ENCODE results near the gene CYP24A1.

CYP24A1 gene

DNA sequence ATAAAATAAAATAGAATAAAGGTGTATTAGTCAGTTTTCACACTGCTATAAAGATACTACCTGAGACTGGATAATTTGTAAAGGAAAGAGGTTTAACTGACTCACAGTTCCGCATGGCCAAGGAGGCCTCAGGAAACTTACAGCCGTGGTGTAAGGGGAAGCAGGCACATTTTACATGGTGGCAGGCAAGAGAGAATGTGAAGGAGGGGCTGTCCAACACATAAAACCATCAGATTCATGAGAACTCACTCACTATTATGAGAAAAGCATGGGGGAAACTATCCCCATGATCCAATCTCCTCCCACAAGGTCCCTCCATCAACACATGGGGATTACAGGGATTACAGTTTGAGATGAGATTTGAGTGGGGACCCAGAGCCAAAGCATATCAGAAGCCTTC lies 62.3 kb downstream of the CYP24A1 start:
- no peak for DNase-seq (ENCODE audit: low read depth)

DNA sequence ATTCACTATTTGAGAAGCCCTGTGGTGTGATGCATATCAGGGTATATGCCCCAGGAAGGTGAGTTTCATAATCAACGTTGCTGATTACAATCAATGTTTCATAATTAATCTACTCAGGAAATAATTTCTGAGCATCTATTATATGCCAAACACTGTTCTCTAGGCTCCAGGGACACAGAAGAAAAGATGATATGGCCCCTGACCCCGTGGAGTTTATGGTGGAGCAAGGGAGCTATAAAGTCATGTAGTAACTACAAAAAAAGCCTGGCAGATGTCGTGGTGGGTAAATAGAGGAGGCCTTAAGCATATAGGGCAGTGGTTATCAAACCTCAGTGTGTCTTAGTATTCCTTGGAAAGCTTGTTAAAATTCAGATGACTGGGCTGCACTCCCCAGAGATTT lies 63.3 kb downstream of the CYP24A1 start:
- DNase-seq (ENCODE audit: low read depth) = no peak

DNA sequence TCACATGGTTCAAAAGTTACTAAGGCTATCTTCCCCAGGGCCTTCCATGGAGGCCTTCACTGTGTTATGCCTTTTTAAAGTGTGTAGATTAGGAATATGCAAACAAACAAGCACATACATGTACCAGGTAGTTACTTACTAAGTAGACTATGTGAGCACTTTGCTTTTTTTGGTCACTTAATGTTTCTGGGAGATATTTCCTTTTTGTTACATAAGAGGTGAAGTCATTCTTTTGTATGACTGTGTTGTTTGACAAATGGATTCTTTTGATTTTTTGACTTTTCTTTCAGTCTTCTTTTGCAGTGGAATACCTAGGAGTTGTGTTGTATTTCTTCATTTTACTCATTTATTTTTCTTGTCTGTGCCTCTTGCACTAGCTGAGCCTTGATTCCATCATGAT lies 63.7 kb downstream of the CYP24A1 start:
- DNase-seq (ENCODE audit: low read depth) = no peak

DNA sequence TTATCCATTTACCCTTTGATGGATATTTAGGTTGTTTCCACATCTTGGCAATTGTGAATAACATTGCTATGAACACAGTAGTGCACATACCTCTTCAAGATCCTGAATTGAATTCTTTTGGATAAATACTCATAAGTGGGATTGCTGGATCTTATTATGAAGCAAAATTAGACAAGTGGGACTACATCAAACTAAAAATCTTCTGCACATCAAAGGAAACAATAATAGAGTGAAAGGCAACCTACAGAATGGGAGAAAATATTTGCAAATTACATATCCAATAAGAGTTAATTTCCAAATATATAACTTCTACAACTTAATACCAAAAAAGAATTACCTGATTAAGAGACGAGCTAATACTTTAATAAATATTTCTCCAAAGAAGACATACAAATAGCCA lies 65.0 kb downstream of the CYP24A1 start:
- no peak for DNase-seq (ENCODE audit: low read depth)

DNA sequence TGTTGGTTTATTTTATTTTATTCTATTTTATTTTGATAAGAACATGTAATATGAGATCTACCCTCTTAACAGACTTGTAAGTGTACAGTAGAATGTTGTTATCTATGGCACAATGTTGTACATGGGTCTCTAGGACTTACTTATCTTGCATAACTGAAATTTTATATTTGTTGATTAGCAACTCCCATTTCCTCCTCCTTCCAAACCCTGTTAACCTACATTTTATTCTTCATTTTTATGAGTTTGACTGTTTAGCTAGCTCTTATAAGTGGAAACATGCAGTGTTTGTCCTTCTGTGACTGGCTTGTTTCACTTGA lies 65.5 kb downstream of the CYP24A1 start:
- DNase-seq (ENCODE audit: low read depth) = no peak

DNA sequence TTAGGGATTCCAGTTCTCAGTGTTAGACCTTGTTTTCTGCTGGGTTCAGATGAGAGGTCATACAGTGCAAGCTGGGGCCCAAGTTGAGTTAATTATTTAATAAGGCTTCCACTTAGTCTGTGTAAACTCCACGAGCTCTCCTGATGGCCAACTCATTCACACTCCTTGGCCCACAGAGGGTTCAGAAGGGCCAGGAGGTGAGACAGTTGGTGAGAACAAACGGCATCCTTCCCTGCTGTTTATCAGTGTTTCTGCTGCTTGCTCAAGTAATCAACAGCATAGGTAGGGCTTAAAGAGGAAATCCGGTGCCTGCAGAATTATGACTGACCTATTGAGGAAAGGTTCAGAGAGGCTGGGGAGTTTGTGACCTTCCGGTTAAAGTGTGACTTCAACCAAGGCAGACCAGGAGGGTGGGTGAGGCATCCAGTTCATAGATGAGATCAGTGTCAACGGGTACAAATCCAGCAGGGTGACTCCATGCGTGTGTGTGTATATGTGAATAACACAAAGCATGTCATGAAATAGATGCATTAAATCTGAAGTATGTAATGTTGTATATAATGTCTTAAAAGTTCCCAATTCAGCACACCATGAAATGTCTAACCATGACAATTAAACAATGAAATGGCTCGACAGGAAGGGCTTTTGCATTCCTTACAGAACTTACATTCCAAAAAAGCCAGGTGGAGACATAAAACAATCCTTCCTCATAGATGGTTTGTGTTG lies 66.0 kb downstream of the CYP24A1 start:
- no peak for DNase-seq (ENCODE audit: low read depth)

DNA sequence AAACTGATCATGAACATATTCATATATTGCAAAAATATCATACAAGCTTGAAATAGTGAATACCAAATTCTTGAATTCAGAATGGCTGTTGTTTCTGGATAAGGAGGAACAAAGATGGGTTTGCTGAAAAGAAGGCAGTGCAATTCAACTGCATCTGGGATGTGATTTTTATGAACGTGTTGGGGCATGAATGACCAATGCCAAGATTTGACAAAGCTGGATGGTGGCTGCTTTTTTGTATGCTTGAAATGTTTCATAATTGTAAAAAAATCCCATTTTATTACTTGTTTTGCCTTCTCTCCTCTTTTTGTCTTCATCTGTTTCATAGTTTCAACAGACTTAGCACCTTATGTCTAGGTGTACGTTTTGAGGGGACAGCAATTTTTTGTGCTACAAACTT lies 66.6 kb downstream of the CYP24A1 start:
- DNase-seq (ENCODE audit: low read depth) = no peak

DNA sequence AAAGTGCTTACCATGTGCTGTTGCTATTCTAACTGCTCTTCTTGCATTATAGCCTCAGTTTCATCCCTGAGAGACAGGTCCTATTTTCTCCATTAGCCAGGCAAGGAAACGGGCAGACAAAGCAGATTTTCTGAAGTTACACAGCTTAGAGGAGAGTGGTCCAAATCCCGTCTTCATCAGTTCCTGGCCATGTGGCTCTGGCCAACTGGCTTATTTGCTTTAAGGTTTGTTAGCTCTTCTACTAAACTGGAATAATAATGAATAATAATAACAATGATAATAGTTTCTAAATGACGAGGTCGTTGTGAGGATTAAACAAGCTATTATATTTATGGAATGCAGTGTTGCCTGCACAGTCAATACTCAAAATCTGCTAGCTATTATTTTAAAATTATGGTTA lies 67.6 kb downstream of the CYP24A1 start:
- no peak for DNase-seq (ENCODE audit: low read depth)

DNA sequence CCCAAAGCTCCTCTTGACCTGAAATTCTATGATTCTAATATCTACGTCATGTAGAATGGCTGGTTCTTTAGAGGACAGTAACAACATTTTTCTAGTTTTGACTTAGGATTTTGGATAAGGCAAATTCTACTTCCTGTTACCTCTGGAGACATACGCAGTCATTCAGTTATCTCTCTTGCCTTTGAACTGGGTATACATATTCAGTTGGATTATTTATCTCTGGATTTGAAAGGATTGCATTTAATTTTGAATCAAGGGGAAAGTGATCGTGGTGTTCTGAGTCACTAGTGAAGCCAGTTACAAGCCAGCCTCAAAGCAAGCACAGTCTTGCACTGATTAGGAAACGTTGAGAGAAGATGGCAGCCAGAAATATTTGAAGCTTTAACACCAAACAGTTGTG lies 68.1 kb downstream of the CYP24A1 start:
- DNase-seq (ENCODE audit: low read depth) = no peak

DNA sequence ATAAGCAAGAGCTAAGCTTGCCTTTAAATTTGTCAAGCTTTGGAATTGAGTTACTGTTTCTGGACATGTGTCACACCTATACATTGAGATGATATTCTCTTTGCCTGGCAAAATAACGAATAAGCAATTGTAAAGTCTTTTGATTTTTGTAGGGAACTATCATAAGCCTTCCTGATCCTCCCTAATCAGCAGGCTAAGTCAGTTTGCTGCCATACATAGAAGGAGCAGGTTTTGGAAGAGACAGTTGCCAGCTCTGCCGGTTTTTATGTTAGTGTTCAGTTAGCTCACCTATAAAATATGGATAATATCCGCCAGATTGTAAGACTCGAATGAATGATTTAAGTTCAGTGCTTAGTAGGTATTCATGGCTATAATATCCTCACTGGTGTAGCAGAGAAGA lies 69.0 kb downstream of the CYP24A1 start:
- DNase-seq (ENCODE audit: low read depth) = no peak

DNA sequence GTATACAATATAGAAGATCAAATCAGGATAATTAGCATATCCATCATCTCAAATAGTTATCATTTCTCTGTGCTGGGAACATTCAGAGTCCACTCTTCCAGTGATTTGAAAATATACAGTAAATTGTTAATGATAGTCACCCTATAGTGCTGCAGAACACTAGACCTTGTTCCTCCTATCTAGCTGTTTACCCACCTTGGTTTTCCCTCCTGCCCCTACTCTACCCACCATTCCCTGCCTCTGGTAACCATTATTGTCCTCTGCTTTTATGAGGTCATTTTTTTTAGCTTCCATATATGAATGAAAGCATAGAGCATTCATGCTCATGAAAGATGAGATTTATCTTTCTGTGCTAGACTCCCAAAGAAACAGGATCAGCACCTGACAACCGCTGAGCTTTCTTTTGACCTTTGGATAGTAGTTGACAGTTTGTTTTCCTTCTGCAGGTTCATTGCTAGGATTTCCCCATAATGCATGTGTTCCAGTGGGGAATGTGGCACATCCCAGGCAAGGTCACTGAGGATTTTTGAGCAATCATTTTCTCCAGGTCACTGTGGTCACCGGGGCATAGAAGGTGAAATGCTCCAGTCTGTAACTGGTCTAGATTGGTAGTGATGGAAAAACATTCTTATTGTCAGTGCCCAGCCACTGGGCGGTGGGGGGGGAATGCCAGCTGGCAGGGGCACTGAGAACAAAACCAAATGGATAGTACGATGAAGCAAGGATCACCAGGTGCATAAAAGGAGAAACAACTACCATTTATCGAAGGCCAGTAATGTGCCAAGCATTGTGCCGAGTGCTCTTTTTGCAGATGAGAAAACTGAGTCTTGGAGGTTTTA lies 69.8 kb downstream of the CYP24A1 start:
- no peak for DNase-seq (ENCODE audit: low read depth)

Data from fibroblast of the conjunctiva (primary cell).